Endothelial cell of umbilical vein (primary cell): ENCODE data around the gene PAM16. TPM values are rescaled to one million over a fixed set of nuclear protein-coding genes. Genes with fewer than 3 reads are reported as not detected.

Source experiments
- BruUV-seq: library from RNA; stranded (reverse); fragments of 400-500 nt; replicated peaks from 2 replicates; lab custom pipeline; 2021; lab: Mats Ljungman, UMichigan
- CTCF ChIA-PET: fragments of 300-600, 350-600 bp; sonication (Branson Sonifier 250); formaldehyde crosslinking; loops from one replicate; lab custom pipeline; 2021; ENCODE audit warnings: antibody characterized with exemption, inconsistent platforms; lab: Charles Lee
- POLR2A ChIA-PET: fragments of 300-600, 350-600 bp; sonication (Branson Sonifier 250); formaldehyde crosslinking; loops from one replicate; lab custom pipeline; 2021; ENCODE audit warnings: antibody characterized with exemption, inconsistent platforms; lab: Charles Lee
- DNase-seq: peaks from one replicate; pipeline ENCODE4 v3.0.0-alpha.2; 2011; ENCODE audit warnings: low read depth, low spot score
- FAIRE-seq: peaks from 2 replicates; lab custom pipeline; 2011; peaks lifted over from hg19 to GRCh38; lab: Jason Lieb, UNC
- H2AFZ ChIP-seq: 2 replicates; pipeline ENCODE4 v1.6.0; 2012; ENCODE audit warnings: low read depth, low read length, control low read depth, inconsistent platforms
- H3K27ac ChIP-seq: 2 replicates; pipeline ENCODE4 v1.5.1; 2011; ENCODE audit warnings: low read depth, mild to moderate bottlenecking, control low read depth, low read length, moderate library complexity; ENCODE audit not compliant: insufficient read depth
- H3K27me3 ChIP-seq, 2 experiments: 2 replicates each; pipeline versions ENCODE4 v1.6.0 to v1.6.1; 2011; ENCODE audit warnings: low read length in 2 of 2, mixed read lengths in 1 of 2; ENCODE audit not compliant: control insufficient read depth in 2 of 2, insufficient read depth in 2 of 2
- H3K36me3 ChIP-seq, 2 experiments: 2 replicates in 1 of 2; 3 replicates in 1 of 2; pipeline ENCODE4 v1.5.1; 2011; ENCODE audit warnings: low read length in 2 of 2, mild to moderate bottlenecking in 1 of 2, moderate library complexity in 1 of 2; ENCODE audit not compliant: control insufficient read depth in 2 of 2, insufficient read depth in 2 of 2; ENCODE audit errors: extremely low read depth in 1 of 2
- H3K4me1 ChIP-seq: 3 replicates; pipeline ENCODE4 v1.5.1; 2011; ENCODE audit warnings: mild to moderate bottlenecking, low read length; ENCODE audit not compliant: control insufficient read depth, insufficient read depth; ENCODE audit errors: extremely low read depth
- H3K4me2 ChIP-seq: 2 replicates; pipeline ENCODE4 v1.6.1; 2011; ENCODE audit warnings: low read length, control low read depth, mixed read lengths; ENCODE audit not compliant: insufficient read depth
- H3K4me3 ChIP-seq, 3 experiments: fragments of 200-600 bp in 1 of 3; sonication (generic), shearing (Covaris generic) in 1 of 3; replicated peaks in 1 of 3; 2 replicates each; pipeline ENCODE4 v1.5.1; 2011 to 2016; ENCODE audit warnings: control low read depth in 3 of 3, low read length in 3 of 3, mild to moderate bottlenecking in 2 of 3, inconsistent platforms in 1 of 3, low read depth in 1 of 3, moderate library complexity in 1 of 3; ENCODE audit not compliant: insufficient read depth in 1 of 3
- H3K79me2 ChIP-seq: 2 replicates; pipeline ENCODE4 v1.6.0; 2012; ENCODE audit warnings: low read length, inconsistent platforms; ENCODE audit not compliant: control insufficient read depth, insufficient read depth
- H3K9ac ChIP-seq: replicated peaks from 2 replicates; pipeline ENCODE3; 2011; ENCODE audit warnings: low read length, control low read depth; ENCODE audit not compliant: insufficient read depth; ENCODE audit errors: extremely low read depth
- H3K9me1 ChIP-seq: replicated peaks from 3 replicates; pipeline ENCODE4 v1.6.0; 2011; ENCODE audit warnings: mild to moderate bottlenecking, low read length; ENCODE audit not compliant: control insufficient read depth, insufficient read depth; ENCODE audit errors: extremely low read depth
- H3K9me3 ChIP-seq: replicated peaks from 2 replicates; pipeline ENCODE4 v1.5.1; 2012; ENCODE audit warnings: low read length, inconsistent platforms; ENCODE audit not compliant: control insufficient read depth, insufficient read depth
- H4K20me1 ChIP-seq: replicated peaks from 2 replicates; pipeline ENCODE3; 2011; ENCODE audit warnings: mild to moderate bottlenecking, low read length; ENCODE audit not compliant: control insufficient read depth, insufficient read depth; ENCODE audit errors: extremely low read depth
- EZH2 ChIP-seq: IDR thresholded peaks from 2 replicates; pipeline ENCODE4 v1.6.1; 2012; ENCODE audit warnings: borderline replicate concordance, low read depth, mild to moderate bottlenecking, moderate library complexity, low read length, inconsistent platforms; ENCODE audit not compliant: severe bottlenecking
- FOS ChIP-seq: IDR thresholded peaks from 2 replicates; pipeline ENCODE4 v1.6.1; 2011; ENCODE audit warnings: mild to moderate bottlenecking, low read length, moderate library complexity, borderline replicate concordance; ENCODE audit not compliant: insufficient read depth
- GATA2 ChIP-seq: IDR thresholded peaks from 2 replicates; pipeline ENCODE4 v1.7.0; 2011; ENCODE audit warnings: low read depth, mild to moderate bottlenecking, moderate library complexity, mixed read lengths, low read length; ENCODE audit not compliant: insufficient read length, insufficient read depth
- JUN ChIP-seq: IDR thresholded peaks from 2 replicates; pipeline ENCODE4 v1.6.1; 2011; ENCODE audit warnings: borderline replicate concordance, low read depth; ENCODE audit not compliant: insufficient read length, insufficient read depth
- MYC ChIP-seq: IDR thresholded peaks from one replicate; pipeline ENCODE4 v1.6.1; 2011; ENCODE audit warnings: mild to moderate bottlenecking, low read depth, low read length
- POLR2A ChIP-seq: IDR thresholded peaks from 2 replicates; pipeline ENCODE4 v1.6.1; 2012; ENCODE audit warnings: low read depth, mild to moderate bottlenecking, control low read depth, low read length
- POLR2AphosphoS5 ChIP-seq: IDR thresholded peaks from 2 replicates; pipeline ENCODE4 v1.6.1; 2012; ENCODE audit warnings: low read depth, mild to moderate bottlenecking, control low read depth, low read length, moderate library complexity; ENCODE audit not compliant: insufficient read depth
- dilution Hi-C: fragments of 300-500 bp; cut with MboI; formaldehyde crosslinking; loops from one replicate; pipeline ENCODE4 v1.15.0; 2019; ENCODE audit warnings: low sequenced_read_pairs; ENCODE audit not compliant: extremely low pct_ligation_motif_present
- intact Hi-C: fragments of 100-400 bp; cut with micrococcal nuclease; formaldehyde crosslinking; loops from one replicate; pipeline ENCODE4 v1.10.0; 2022
- polyA plus RNA-seq, 4 experiments: library from polyadenylated mRNA; depleted of rRNA in 3 of 4; stranded (reverse) in 3 of 4; unstranded in 1 of 4; fragments of >200 nt; gene quantifications; 2 replicates each; pipeline versions ENCODE4 v1.2.1 to v1.2.3, GENCODE V29; 2011 to 2012; ENCODE audit warnings: missing spikeins in 1 of 4
- total RNA-seq: library from RNA; stranded (reverse); gene quantifications from 2 replicates; pipeline ENCODE4 v1.2.3, GENCODE V29; 2021
- TF ChIP-seq, protein P1 (sequence below): IDR thresholded peaks from 2 replicates; pipeline ENCODE4 v1.6.1; 2011; ENCODE audit not compliant: insufficient read depth, insufficient read length
- TF ChIP-seq, protein P2 (sequence below), 2 donors: IDR thresholded peaks; 1 replicate in 1 of 2; 2 replicates in 1 of 2; pipeline ENCODE4 v1.5.1; 2011; ENCODE audit warnings: low read length in 2 of 2, mild to moderate bottlenecking in 2 of 2, moderate library complexity in 2 of 2, control low read depth in 1 of 2, inconsistent platforms in 1 of 2, low read depth in 1 of 2; ENCODE audit not compliant: insufficient read depth in 1 of 2; ENCODE audit errors: extremely low read depth in 1 of 2

PAM16 gene
- total and polyA plus RNA-seq, 2 donors (not counting 3 experiments of a cell fraction or from before 2014, with no cell fraction given), result 40.0 to 67.2 TPM

DNA sequence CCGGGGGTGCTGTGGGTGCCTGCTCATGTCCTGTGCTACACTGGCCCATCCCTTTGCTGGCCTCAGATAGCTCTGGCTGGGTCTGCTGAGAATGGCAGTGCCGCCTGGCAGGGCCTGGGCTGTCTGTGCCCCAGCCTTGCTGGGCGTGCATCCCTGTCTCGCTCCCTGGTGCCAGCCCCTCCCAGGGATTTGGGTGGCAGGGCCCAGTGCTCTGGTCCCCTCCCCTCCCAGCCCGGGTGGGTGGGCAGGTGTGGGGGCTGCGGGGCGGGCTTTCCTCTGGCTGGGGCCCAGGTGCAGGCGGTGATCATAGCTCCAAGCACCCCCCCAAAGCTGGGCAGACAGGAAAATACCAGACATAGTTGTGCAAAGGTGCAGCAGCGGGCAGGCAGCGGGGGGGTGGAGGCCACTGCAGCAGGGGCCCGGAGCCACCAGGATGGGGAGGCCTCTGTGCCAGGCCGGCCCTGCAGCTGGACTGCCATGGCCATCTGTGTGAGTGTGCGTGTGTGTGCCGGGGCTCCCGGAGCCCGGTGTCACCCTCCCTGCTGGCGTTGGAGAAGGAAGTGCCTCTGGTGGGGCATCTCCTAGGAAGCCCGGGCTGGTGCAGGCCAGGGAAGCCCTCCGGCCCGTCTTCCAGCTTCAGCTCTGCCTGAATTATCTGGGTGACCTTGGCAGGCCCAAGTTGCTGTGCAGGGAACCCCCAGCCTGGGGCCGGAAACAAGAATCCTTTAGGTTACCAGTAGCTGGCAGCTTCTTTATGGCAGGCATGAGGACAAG is 27.9 kb downstream of the PAM16 start:
- H4K20me1 ChIP-seq, result no peaks in the 10 kb centered on the region
- H3K4me2 ChIP-seq, result no peak overlapping the region
- intact Hi-C loops (no loop called here), dilution Hi-C loops (no loop called here)
- BruUV-seq, result no TSS peak
- POLR2A ChIA-PET, result no interaction called here
- DNase-seq (no peak), FAIRE-seq (no peak)
- CTCF ChIA-PET, result interaction anchor here (0.7 to 4.0 kb wide), 7 partner anchors 9 to 340 kb away, joined by 3 to 35 read pairs (median 4); no protein-coding TSS in a partner anchor
- H3K27me3 ChIP-seq, result no peaks in the 10 kb centered on the region
- peaks cover 23% of the 10 kb centered on the region for H3K4me1 ChIP-seq
- H3K9ac ChIP-seq, result no peak overlapping the region
- H3K79me2 ChIP-seq, result peaks cover 61% of the 10 kb centered on the region
- TF ChIP-seq JUN (no peak), POLR2AphosphoS5 (no peak), FOS (no peak), MYC (no peak), POLR2A (no peak), GATA2 (no peak), EZH2 (no peak)
- TF ChIP-seq, protein P1, sequence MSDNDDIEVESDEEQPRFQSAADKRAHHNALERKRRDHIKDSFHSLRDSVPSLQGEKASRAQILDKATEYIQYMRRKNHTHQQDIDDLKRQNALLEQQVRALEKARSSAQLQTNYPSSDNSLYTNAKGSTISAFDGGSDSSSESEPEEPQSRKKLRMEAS, result no peak
- TF ChIP-seq, protein P2, sequence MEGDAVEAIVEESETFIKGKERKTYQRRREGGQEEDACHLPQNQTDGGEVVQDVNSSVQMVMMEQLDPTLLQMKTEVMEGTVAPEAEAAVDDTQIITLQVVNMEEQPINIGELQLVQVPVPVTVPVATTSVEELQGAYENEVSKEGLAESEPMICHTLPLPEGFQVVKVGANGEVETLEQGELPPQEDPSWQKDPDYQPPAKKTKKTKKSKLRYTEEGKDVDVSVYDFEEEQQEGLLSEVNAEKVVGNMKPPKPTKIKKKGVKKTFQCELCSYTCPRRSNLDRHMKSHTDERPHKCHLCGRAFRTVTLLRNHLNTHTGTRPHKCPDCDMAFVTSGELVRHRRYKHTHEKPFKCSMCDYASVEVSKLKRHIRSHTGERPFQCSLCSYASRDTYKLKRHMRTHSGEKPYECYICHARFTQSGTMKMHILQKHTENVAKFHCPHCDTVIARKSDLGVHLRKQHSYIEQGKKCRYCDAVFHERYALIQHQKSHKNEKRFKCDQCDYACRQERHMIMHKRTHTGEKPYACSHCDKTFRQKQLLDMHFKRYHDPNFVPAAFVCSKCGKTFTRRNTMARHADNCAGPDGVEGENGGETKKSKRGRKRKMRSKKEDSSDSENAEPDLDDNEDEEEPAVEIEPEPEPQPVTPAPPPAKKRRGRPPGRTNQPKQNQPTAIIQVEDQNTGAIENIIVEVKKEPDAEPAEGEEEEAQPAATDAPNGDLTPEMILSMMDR (IDR thresholded peaks at IDR 0.05; ENCODE audit: extremely low read depth in 1 of 2, insufficient read depth in 1 of 2, low read depth in 1 of 2, low read length in 2 of 2), result no peak
- H3K4me3 ChIP-seq, result no peak overlapping the region
- H3K27ac ChIP-seq, result no peak overlapping the region
- no peak overlapping the region for H2AFZ ChIP-seq
- H3K9me1 ChIP-seq, result no peaks in the 10 kb centered on the region
- no peaks in the 10 kb centered on the region for H3K36me3 ChIP-seq
- H3K9me3 ChIP-seq, result no peaks in the 10 kb centered on the region
